EH (cell line): ENCODE data around the gene NUP210L.

Source experiments
- DNase-seq: peaks from one replicate; pipeline ENCODE4 v3.0.0-alpha.2; 2015; ENCODE audit warnings: low read depth

The NUP210L gene

GRCh38 chr1:153963850-153964331, 191.0 kb downstream of the NUP210L start:
- DNase-seq = peak; percentile 54

- DNase-seq = peak; percentile 96
Observed at GRCh38 chr1:153963030-153963849, 191.6 kb downstream of the NUP210L start, which contains the start of gene SLC39A1. Gene SLC39A1, minus strand, starts transcription at chr1:153963537. Its CDS starts 822 bp downstream, at chr1:153962715.

GRCh38 chr1:153962088-153963029, 192.5 kb downstream of the NUP210L start:
- peak; percentile 84 for DNase-seq

GRCh38 chr1:153961421-153961820, 193.5 kb downstream of the NUP210L start:
- no peak for DNase-seq

GRCh38 chr1:153960206-153960605, 194.7 kb downstream of the NUP210L start:
- no peak for DNase-seq

GRCh38 chr1:153959454-153959853, 195.4 kb downstream of the NUP210L start:
- no peak for DNase-seq

GRCh38 chr1:153958961-153959260, 196.0 kb downstream of the NUP210L start:
- DNase-seq = no peak

GRCh38 chr1:153958111-153958960, 196.5 kb downstream of the NUP210L start, which contains the start of gene CRTC2:
Gene CRTC2, minus strand, starts transcription at chr1:153958612. Its CDS starts 115 bp downstream, at chr1:153958497.
- DNase-seq = peak; percentile 99

GRCh38 chr1:153957744-153958110, 197.1 kb downstream of the NUP210L start:
- DNase-seq = peak; percentile 37

GRCh38 chr1:153956997-153957715, 197.7 kb downstream of the NUP210L start:
- no peak for DNase-seq

- DNase-seq = no peak
Observed at GRCh38 chr1:153954826-153955225, 200.0 kb downstream of the NUP210L start.

- no peak for DNase-seq
Observed at GRCh38 chr1:153953859-153954365, 201.0 kb downstream of the NUP210L start.

GRCh38 chr1:153951801-153952200, 203.1 kb downstream of the NUP210L start:
- DNase-seq = no peak

- DNase-seq = no peak
Observed at GRCh38 chr1:153951183-153951582, 203.7 kb downstream of the NUP210L start.

GRCh38 chr1:153946622-153947241, 208.1 kb downstream of the NUP210L start, which contains the start of gene DENND4B:
Gene DENND4B, minus strand, starts transcription at chr1:153946718. Its CDS starts 2,344 bp downstream, at chr1:153944374.
- peak; percentile 79 for DNase-seq

GRCh38 chr1:153945795-153946621, 208.9 kb downstream of the NUP210L start:
- DNase-seq = peak; percentile 74

GRCh38 chr1:153945131-153945794, 209.6 kb downstream of the NUP210L start:
- peak; percentile 34 for DNase-seq

- DNase-seq = no peak
Observed at GRCh38 chr1:153944827-153945117, 210.1 kb downstream of the NUP210L start.
